ENCODE results near the gene FBXO15. TPM values are rescaled to one million over a fixed set of nuclear protein-coding genes. Genes with fewer than 3 reads are reported as not detected.

The FBXO15 gene
- polyA plus RNA-seq, 3 donors, result 3.3 to 7.6 (median 4.4) TPM

DNA sequence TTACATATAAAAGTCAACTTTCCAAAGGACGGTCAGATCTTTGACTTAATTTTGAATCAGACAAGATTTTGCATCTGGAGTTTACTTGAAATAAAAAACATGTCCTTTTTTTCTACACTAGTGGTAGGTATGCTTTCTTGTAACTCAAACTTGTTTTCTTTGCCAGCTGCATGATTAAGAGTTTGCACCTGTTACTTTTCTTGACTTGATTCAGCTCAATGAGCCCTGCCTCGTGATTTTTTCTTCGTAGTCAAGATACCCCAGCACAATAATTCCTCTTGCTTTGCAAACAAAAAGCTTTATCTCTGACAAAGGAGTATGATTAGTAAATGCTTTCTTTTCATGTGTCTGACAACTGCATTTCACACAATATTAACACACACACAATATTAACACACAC is 82.3 kb downstream of the FBXO15 start:
- DNase-seq, result no peak

DNA sequence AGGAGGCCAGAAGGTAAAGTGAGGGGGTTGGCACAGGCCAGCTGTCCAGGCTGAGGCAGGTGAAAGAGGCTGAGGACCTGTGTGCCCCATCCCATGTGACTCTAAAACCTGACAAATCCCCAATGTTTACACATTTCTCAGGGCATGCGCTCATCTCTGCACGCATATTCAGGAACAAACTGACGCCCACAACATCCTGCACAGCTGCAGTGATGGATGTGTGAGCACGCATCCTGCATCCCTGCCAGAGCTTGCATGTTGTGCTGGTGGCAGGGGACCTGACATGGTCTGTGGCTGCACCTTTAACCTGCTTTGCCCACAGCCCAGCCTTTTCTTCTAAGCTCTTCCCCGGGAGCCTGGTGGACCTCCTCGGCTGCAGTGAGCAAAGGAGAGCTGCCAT is 83.1 kb downstream of the FBXO15 start:
- DNase-seq, result no peak

GRCh38 chr18:74063557-74063956 is 84.1 kb downstream of the FBXO15 start:
- DNase-seq, result no peak

DNA sequence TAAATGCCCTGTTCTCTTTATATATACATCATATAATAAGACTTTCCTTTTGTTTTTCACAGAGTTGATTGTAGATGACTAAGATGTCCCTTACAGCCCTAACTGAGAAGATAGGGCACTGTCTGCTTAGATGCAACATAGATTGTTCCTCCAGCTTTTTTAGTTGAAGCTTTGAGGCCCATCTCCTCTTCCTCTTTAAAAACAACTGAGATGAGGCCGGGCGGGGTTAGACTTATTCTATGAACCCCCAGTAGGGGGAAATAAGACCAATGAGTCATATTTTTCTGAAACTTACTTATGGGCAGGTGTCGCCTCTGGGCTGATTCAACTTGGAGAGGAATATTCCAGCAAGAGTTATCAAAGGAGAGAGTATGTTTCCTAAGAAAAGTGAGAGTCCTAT is 84.6 kb downstream of the FBXO15 start:
- no peak for DNase-seq

GRCh38 chr18:74062037-74062436 is 85.6 kb downstream of the FBXO15 start:
- DNase-seq, result no peak

DNA sequence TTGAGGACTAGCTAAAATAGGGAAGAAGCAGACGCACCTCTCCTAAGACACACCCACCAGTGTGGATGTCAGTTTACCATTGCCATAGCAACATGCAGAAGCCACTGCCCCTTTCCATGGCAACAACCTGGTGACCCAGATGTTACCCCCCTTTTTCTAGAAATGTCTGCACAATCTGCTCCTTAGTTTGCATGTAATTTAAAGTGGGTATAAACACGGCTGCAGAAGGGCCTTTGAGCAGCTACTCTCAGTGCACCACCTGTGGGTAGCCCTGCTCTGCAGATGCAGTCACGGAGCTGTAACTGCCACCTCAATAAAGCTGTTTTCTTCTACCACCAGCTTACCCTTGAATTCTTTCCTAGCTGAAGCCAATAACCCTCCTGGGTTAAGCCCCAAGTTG is 87.1 kb downstream of the FBXO15 start:
- no peak for DNase-seq

- DNase-seq, result no peak
These were observed 96.8 kb downstream of the FBXO15 start for GRCh38 chr18:74050807-74051206.

- no peak for DNase-seq
These were observed 106.9 kb downstream of the FBXO15 start for GRCh38 chr18:74040459-74041332.

DNA sequence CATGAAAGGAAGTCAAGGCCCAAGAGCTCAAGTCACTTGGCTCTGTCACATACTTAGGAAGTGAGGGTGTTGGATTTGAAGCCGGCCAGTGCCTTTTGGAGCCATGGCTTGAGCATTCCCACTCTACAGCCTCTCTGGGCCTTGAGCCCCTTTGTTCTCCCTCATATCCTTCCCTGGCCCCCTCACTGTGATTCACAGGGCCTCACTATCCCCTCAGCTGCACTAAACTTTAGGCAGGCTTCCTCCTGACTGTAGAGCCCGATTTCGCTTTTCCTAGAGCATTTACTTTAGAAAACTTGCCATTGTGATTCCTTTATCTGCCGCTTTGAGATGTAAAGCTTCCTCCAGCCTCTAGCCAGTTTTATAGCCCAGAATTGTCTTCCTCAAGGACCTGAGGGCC is 107.6 kb downstream of the FBXO15 start:
- no peak for DNase-seq

- no peak for DNase-seq
These were observed 118.5 kb downstream of the FBXO15 start for GRCh38 chr18:74029161-74029560.

Other genes with a start within 250 kb of the FBXO15 start
- 10 to 100 TPM; 60.5 to 66.3 (median 64.7) TPM for gene TIMM21, start 689 bp upstream of the FBXO15 start, polyA plus RNA-seq (ENCODE audit: insufficient read length in 3 of 3)
- 100 to 1,000 TPM; 280 to 335 (median 290) TPM for gene CYB5A, start 144.1 kb upstream of the FBXO15 start, polyA plus RNA-seq (ENCODE audit: insufficient read length in 3 of 3)
- gene C18orf63, start 168.0 kb upstream of the FBXO15 start, polyA plus RNA-seq (ENCODE audit: insufficient read length in 3 of 3), result under 1 TPM; 0.20 to 0.64 (median 0.45) TPM

Data from renal pelvis (tissue), 4 donors.